ENCODE data around the gene CRPPA. TPM values are rescaled to one million over a fixed set of nuclear protein-coding genes. Genes with fewer than 3 reads are reported as not detected.
"Not testable (repeated sequence)": the region's sequence is repeated elsewhere in the genome, so short reads cannot be mapped to it uniquely, and the experiment has no call there.

CRPPA gene
- total RNA-seq, 5 donors from 2014 or later (not counting 1 experiment from before 2014, with no cell fraction given), result 0.49 to 2.2 (median 1.0) TPM

- H3K4me1 Mint-ChIP-seq; H3K27ac ChIP-seq (ENCODE audit: low read length); H3K9me3 Mint-ChIP-seq; ATAC-seq (replicated peaks in 1 of 4); H3K4me1 ChIP-seq (ENCODE audit: control insufficient read depth in 1 of 2, extremely low read depth in 1 of 2, insufficient read depth in 2 of 2, low read length in 2 of 2); H3K36me3 Mint-ChIP-seq; H3K27ac Mint-ChIP-seq; H3K27me3 Mint-ChIP-seq; H3K27me3 ChIP-seq (replicated peaks in 1 of 2; ENCODE audit: control insufficient read depth in 2 of 2, extremely low read depth in 1 of 2, insufficient read depth in 2 of 2, low read length in 1 of 2); POLR2A ChIA-PET; H3K9me3 ChIP-seq; H3K36me3 ChIP-seq (ENCODE audit: control insufficient read depth in 2 of 2, extremely low read depth in 1 of 2, insufficient read depth in 1 of 2, low read length in 1 of 2); H3K4me3 Mint-ChIP-seq; H3K4me3 ChIP-seq (ENCODE audit: control insufficient read depth in 1 of 2, extremely low read depth in 1 of 2, low read length in 1 of 2); DNase-seq: not testable (repeated sequence)
- WGBS (ENCODE audit: insufficient coverage), result no CpG with 5 or more reads among the region's 2 CpGs
- CTCF ChIA-PET, result interaction anchor here in 1 of 2 donors (1.0 kb wide), 1 partner anchor 121 kb away, joined by 4 read pairs; no protein-coding TSS in a partner anchor
Observed at GRCh38 chr7:16443871-16444270, 22.5 kb upstream of the CRPPA start.

- Mint-ChIP-seq H3K9me3 (peaks cover 0 to 4% (median 0%) of the 10 kb centered on the region in 3 donors), H3K27ac (no peak overlapping the region), H3K4me3 (no peak overlapping the region), H3K4me1 (no peaks in the 10 kb centered on the region), H3K27me3 (no peaks in the 10 kb centered on the region), H3K36me3 (no peaks in the 10 kb centered on the region)
- Histone ChIP-seq H3K4me3 (ENCODE audit: control insufficient read depth in 1 of 2, extremely low read depth in 1 of 2, low read length in 1 of 2) (no peak overlapping the region), H3K27ac (ENCODE audit: low read length) (no peak overlapping the region), H3K27me3 (replicated peaks in 1 of 2; ENCODE audit: control insufficient read depth in 2 of 2, extremely low read depth in 1 of 2, insufficient read depth in 2 of 2, low read length in 1 of 2) (no peaks in the 10 kb centered on the region), H3K36me3 (ENCODE audit: control insufficient read depth in 2 of 2, extremely low read depth in 1 of 2, insufficient read depth in 1 of 2, low read length in 1 of 2) (no peaks in the 10 kb centered on the region), H3K4me1 (ENCODE audit: control insufficient read depth in 1 of 2, extremely low read depth in 1 of 2, insufficient read depth in 2 of 2, low read length in 2 of 2) (no peaks in the 10 kb centered on the region), H3K9me3 (no peaks in the 10 kb centered on the region)
- no peak for DNase-seq
- ChIA-PET CTCF (interaction anchor here in 1 of 2 donors (1.4 kb wide), 1 partner anchor 126 kb away, joined by 5 read pairs; no protein-coding TSS in a partner anchor), POLR2A (no interaction called here)
- ATAC-seq (replicated peaks in 1 of 4), result no peak
Observed at GRCh38 chr7:16438988-16439387, 17.6 kb upstream of the CRPPA start.

- DNase-seq, result no peak
- WGBS (ENCODE audit: insufficient coverage), result no CpG with 5 or more reads among the region's 2 CpGs
- Mint-ChIP-seq H3K4me1 (peaks cover 0 to 2% (median 0%) of the 10 kb centered on the region in 3 donors), H3K9me3 (peaks cover 0 to 4% (median 0%) of the 10 kb centered on the region in 3 donors), H3K4me3 (no peak overlapping the region), H3K27me3 (no peaks in the 10 kb centered on the region), H3K27ac (no peak overlapping the region), H3K36me3 (no peaks in the 10 kb centered on the region)
- Histone ChIP-seq H3K9me3 (no peaks in the 10 kb centered on the region), H3K36me3 (ENCODE audit: control insufficient read depth in 2 of 2, extremely low read depth in 1 of 2, insufficient read depth in 1 of 2, low read length in 1 of 2) (no peaks in the 10 kb centered on the region), H3K4me1 (ENCODE audit: control insufficient read depth in 1 of 2, extremely low read depth in 1 of 2, insufficient read depth in 2 of 2, low read length in 2 of 2) (no peaks in the 10 kb centered on the region), H3K27me3 (replicated peaks in 1 of 2; ENCODE audit: control insufficient read depth in 2 of 2, extremely low read depth in 1 of 2, insufficient read depth in 2 of 2, low read length in 1 of 2) (no peaks in the 10 kb centered on the region), H3K27ac (ENCODE audit: low read length) (no peak overlapping the region), H3K4me3 (ENCODE audit: control insufficient read depth in 1 of 2, extremely low read depth in 1 of 2, low read length in 1 of 2) (no peak overlapping the region)
- ChIA-PET POLR2A (interaction anchor here in 1 of 2 donors (0.6 kb wide), 1 partner anchor 19 kb away, joined by 4 read pairs; no protein-coding TSS in a partner anchor), CTCF (interaction anchor here (1.1 to 2.6 kb wide), 4 partner anchors 15 to 130 kb away, joined by 3 to 13 read pairs (median 8); partner anchors contain the start of gene CRPPA (in 1 of the 2))
- no peak for ATAC-seq (replicated peaks in 1 of 4)
Observed at GRCh38 chr7:16436306-16436705, 15.0 kb upstream of the CRPPA start.

GRCh38 chr7:16433568-16434122 lies 12.3 kb upstream of the CRPPA start:
- Mint-ChIP-seq H3K4me3 (no peak overlapping the region), H3K27me3 (no peaks in the 10 kb centered on the region), H3K27ac (no peak overlapping the region), H3K4me1 (peaks cover 0 to 2% (median 0%) of the 10 kb centered on the region in 3 donors), H3K36me3 (no peaks in the 10 kb centered on the region), H3K9me3 (no peaks in the 10 kb centered on the region)
- Histone ChIP-seq H3K36me3 (ENCODE audit: control insufficient read depth in 2 of 2, extremely low read depth in 1 of 2, insufficient read depth in 1 of 2, low read length in 1 of 2) (no peaks in the 10 kb centered on the region), H3K27ac (ENCODE audit: low read length) (no peak overlapping the region), H3K4me3 (ENCODE audit: control insufficient read depth in 1 of 2, extremely low read depth in 1 of 2, low read length in 1 of 2) (no peak overlapping the region), H3K9me3 (no peaks in the 10 kb centered on the region), H3K27me3 (replicated peaks in 1 of 2; ENCODE audit: control insufficient read depth in 2 of 2, extremely low read depth in 1 of 2, insufficient read depth in 2 of 2, low read length in 1 of 2) (no peaks in the 10 kb centered on the region), H3K4me1 (ENCODE audit: control insufficient read depth in 1 of 2, extremely low read depth in 1 of 2, insufficient read depth in 2 of 2, low read length in 2 of 2) (no peaks in the 10 kb centered on the region)
- ChIA-PET CTCF (interaction anchor here (0.7 to 4.0 kb wide), 6 partner anchors 8 to 132 kb away, joined by 3 to 50 read pairs (median 11); partner anchors contain the start of gene CRPPA (in 2 of the 2)), POLR2A (no interaction called here)
- WGBS (ENCODE audit: insufficient coverage), result no CpG with 5 or more reads among the region's 2 CpGs
- ATAC-seq (replicated peaks in 1 of 4) (no peak), DNase-seq (no peak)

- H3K4me1 ChIP-seq (ENCODE audit: control insufficient read depth in 1 of 2, extremely low read depth in 1 of 2, insufficient read depth in 2 of 2, low read length in 2 of 2), result no peaks in the 10 kb centered on the region
- Mint-ChIP-seq H3K36me3 (no peaks in the 10 kb centered on the region), H3K4me1 (peaks cover 0 to 2% (median 0%) of the 10 kb centered on the region in 3 donors), H3K27ac (no peak overlapping the region), H3K27me3 (no peaks in the 10 kb centered on the region), H3K9me3 (no peaks in the 10 kb centered on the region), H3K4me3 (no peak overlapping the region)
- POLR2A ChIA-PET, result no interaction called here
- H3K36me3 ChIP-seq (ENCODE audit: control insufficient read depth in 2 of 2, extremely low read depth in 1 of 2, insufficient read depth in 1 of 2, low read length in 1 of 2), result no peaks in the 10 kb centered on the region
- DNase-seq (no peak), ATAC-seq (replicated peaks in 1 of 4) (no peak)
- CTCF ChIA-PET, result interaction anchor here (0.5 to 4.0 kb wide), 5 partner anchors 11 to 133 kb away, joined by 3 to 50 read pairs (median 18); partner anchors contain the start of gene CRPPA (in 1 of the 2)
- H3K4me3 ChIP-seq (ENCODE audit: control insufficient read depth in 1 of 2, extremely low read depth in 1 of 2, low read length in 1 of 2), result no peak overlapping the region
- WGBS (ENCODE audit: insufficient coverage), result no CpG with 5 or more reads among the region's 1 CpG
- H3K27me3 ChIP-seq (replicated peaks in 1 of 2; ENCODE audit: control insufficient read depth in 2 of 2, extremely low read depth in 1 of 2, insufficient read depth in 2 of 2, low read length in 1 of 2), result no peaks in the 10 kb centered on the region
- H3K27ac ChIP-seq (ENCODE audit: low read length), result no peak overlapping the region
- no peaks in the 10 kb centered on the region for H3K9me3 ChIP-seq
Observed at GRCh38 chr7:16432425-16432731, 11.0 kb upstream of the CRPPA start.

GRCh38 chr7:16431646-16432424 lies 10.5 kb upstream of the CRPPA start:
- no peaks in the 10 kb centered on the region for H3K9me3 Mint-ChIP-seq
- Histone ChIP-seq H3K36me3 (ENCODE audit: control insufficient read depth in 2 of 2, extremely low read depth in 1 of 2, insufficient read depth in 1 of 2, low read length in 1 of 2) (no peaks in the 10 kb centered on the region), H3K4me3 (ENCODE audit: control insufficient read depth in 1 of 2, extremely low read depth in 1 of 2, low read length in 1 of 2) (no peak overlapping the region), H3K4me1 (ENCODE audit: control insufficient read depth in 1 of 2, extremely low read depth in 1 of 2, insufficient read depth in 2 of 2, low read length in 2 of 2) (no peaks in the 10 kb centered on the region), H3K27me3 (replicated peaks in 1 of 2; ENCODE audit: control insufficient read depth in 2 of 2, extremely low read depth in 1 of 2, insufficient read depth in 2 of 2, low read length in 1 of 2) (no peaks in the 10 kb centered on the region), H3K27ac (ENCODE audit: low read length) (no peak overlapping the region), H3K9me3 (no peaks in the 10 kb centered on the region)
- H3K27me3 Mint-ChIP-seq, result no peaks in the 10 kb centered on the region
- POLR2A ChIA-PET, result interaction anchor here in 1 of 2 donors (0.6 kb wide), 1 partner anchor 76 kb away, joined by 3 read pairs; no protein-coding TSS in a partner anchor
- no peak overlapping the region for H3K4me3 Mint-ChIP-seq
- CTCF ChIA-PET, result interaction anchor here (0.5 to 4.0 kb wide), 7 partner anchors 8 to 134 kb away, joined by 3 to 50 read pairs (median 4); partner anchors contain the start of gene CRPPA (in 2 of the 2)
- H3K4me1 Mint-ChIP-seq, result peaks cover 0 to 2% (median 0%) of the 10 kb centered on the region in 3 donors
- ATAC-seq (replicated peaks in 1 of 4) (peak; percentile 45 to 84 (median 66)), DNase-seq (peak in 16 of 35 experiments; percentile 8 to 64 (median 14))
- WGBS (ENCODE audit: insufficient coverage), result 100% methylated on average over 1 of the region's 2 CpGs
- H3K27ac Mint-ChIP-seq, result no peak overlapping the region
- H3K36me3 Mint-ChIP-seq, result no peaks in the 10 kb centered on the region
